ENCODE data around the gene POLE.

POLE gene

DNA sequence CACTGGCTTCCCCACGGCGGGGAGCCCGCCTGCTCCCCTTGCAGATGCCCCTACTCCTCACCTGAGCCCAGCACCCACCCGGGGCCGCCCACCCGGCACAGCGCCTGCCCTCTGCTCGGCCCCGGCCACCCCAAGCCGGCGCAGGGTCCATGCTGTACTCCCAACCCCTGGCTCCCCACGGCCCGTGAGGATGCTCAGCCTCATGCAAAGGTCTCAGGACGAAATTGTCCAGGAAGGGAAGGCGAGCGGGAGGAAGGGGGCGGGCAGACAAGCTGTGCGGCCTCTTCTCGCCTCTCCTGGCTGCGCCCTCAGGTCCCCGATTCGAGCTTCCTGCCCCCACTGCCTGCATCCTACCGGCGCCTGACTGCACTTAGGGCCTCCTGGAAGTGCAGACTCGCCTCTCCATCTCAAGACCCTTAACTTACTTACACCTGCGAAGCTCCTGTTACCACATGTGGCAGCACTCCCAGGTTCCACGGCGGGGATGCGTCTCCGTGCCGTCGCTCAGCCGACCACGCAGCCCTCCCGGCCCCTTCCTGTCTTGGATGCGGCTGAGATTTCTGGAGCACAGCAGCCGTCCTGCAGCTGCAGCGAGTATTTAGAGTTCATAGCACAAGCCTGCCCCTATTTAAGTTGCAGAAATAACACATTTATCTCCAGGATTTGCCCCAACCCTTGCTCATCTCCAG is 94.7 kb downstream of the POLE start (continued):
- TF ChIP-seq, protein P1, sequence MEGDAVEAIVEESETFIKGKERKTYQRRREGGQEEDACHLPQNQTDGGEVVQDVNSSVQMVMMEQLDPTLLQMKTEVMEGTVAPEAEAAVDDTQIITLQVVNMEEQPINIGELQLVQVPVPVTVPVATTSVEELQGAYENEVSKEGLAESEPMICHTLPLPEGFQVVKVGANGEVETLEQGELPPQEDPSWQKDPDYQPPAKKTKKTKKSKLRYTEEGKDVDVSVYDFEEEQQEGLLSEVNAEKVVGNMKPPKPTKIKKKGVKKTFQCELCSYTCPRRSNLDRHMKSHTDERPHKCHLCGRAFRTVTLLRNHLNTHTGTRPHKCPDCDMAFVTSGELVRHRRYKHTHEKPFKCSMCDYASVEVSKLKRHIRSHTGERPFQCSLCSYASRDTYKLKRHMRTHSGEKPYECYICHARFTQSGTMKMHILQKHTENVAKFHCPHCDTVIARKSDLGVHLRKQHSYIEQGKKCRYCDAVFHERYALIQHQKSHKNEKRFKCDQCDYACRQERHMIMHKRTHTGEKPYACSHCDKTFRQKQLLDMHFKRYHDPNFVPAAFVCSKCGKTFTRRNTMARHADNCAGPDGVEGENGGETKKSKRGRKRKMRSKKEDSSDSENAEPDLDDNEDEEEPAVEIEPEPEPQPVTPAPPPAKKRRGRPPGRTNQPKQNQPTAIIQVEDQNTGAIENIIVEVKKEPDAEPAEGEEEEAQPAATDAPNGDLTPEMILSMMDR (tag by site-specific recombination; IDR thresholded peaks at IDR 0.05): no peak
- TF ChIP-seq ZNF37A (tag by site-specific recombination; IDR thresholded peaks at IDR 0.05) (no peak), ZNF561 (tag by site-specific recombination; IDR thresholded peaks at IDR 0.05; ENCODE audit: borderline replicate concordance) (no peak), ZNF266 (tag by site-specific recombination; IDR thresholded peaks at IDR 0.05; ENCODE audit: low read depth) (no peak), ZBTB20 (tag by site-specific recombination; IDR thresholded peaks at IDR 0.05) (no peak), ZNF302 (tag by site-specific recombination; IDR thresholded peaks at IDR 0.05; ENCODE audit: low read depth) (no peak), ZNF157 (tag by site-specific recombination; IDR thresholded peaks at IDR 0.05) (no peak)

GRCh38 chr12:132591107-132591935 is 95.8 kb downstream of the POLE start:
- Histone ChIP-seq H3K36me3 (ENCODE audit: control insufficient read depth in 2 of 2, insufficient read depth in 1 of 2, low read length in 2 of 2) (no peaks in the 10 kb centered on the region), H3K4me1 (ENCODE audit: control insufficient read depth, insufficient read depth, low read length) (no peaks in the 10 kb centered on the region), H3K27ac (ENCODE audit: extremely low read depth, low read depth, low read length) (no peak overlapping the region), H3K9me3 (ENCODE audit: control insufficient read depth, insufficient read depth, low read depth, low read length) (no peaks in the 10 kb centered on the region), H3K4me3 (ENCODE audit: low read depth, low read length) (no peak overlapping the region)
- TF ChIP-seq ZNF354C (tag by site-specific recombination; IDR thresholded peaks at IDR 0.05; ENCODE audit: borderline replicate concordance, low read depth): no peak
- TF ChIP-seq ZNF558 (tag by site-specific recombination; IDR thresholded peaks at IDR 0.05): no peak
- TF ChIP-seq ZNF423 (tag by site-specific recombination; IDR thresholded peaks at IDR 0.05): no peak
- TF ChIP-seq RBAK (tag by site-specific recombination; IDR thresholded peaks at IDR 0.05): no peak
- TF ChIP-seq, protein P2, sequence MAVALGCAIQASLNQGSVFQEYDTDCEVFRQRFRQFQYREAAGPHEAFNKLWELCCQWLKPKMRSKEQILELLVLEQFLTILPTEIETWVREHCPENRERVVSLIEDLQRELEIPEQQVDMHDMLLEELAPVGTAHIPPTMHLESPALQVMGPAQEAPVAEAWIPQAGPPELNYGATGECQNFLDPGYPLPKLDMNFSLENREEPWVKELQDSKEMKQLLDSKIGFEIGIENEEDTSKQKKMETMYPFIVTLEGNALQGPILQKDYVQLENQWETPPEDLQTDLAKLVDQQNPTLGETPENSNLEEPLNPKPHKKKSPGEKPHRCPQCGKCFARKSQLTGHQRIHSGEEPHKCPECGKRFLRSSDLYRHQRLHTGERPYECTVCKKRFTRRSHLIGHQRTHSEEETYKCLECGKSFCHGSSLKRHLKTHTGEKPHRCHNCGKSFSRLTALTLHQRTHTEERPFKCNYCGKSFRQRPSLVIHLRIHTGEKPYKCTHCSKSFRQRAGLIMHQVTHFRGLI (tag by site-specific recombination; IDR thresholded peaks at IDR 0.05): no peak
- TF ChIP-seq ZNF510 (tag by site-specific recombination; IDR thresholded peaks at IDR 0.05; ENCODE audit: insufficient replicate concordance): no peak
- TF ChIP-seq KLF8 (tag by site-specific recombination; IDR thresholded peaks at IDR 0.05): no peak
- TF ChIP-seq ZNF521 (tag by site-specific recombination; IDR thresholded peaks at IDR 0.05): no peak
- no peak for TF ChIP-seq ZNF585B (tag by site-specific recombination; IDR thresholded peaks at IDR 0.05)
- TF ChIP-seq, protein P3, sequence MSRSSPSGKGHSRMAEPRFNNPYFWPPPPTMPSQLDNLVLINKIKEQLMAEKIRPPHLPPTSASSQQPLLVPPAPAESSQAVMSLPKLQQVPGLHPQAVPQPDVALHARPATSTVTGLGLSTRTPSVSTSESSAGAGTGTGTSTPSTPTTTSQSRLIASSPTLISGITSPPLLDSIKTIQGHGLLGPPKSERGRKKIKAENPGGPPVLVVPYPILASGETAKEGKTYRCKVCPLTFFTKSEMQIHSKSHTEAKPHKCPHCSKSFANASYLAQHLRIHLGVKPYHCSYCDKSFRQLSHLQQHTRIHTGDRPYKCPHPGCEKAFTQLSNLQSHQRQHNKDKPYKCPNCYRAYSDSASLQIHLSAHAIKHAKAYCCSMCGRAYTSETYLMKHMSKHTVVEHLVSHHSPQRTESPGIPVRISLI (tag by site-specific recombination; IDR thresholded peaks at IDR 0.05): no peak
- no peak for TF ChIP-seq KLF1 (tag by site-specific recombination; IDR thresholded peaks at IDR 0.05)
- TF ChIP-seq, protein P4, sequence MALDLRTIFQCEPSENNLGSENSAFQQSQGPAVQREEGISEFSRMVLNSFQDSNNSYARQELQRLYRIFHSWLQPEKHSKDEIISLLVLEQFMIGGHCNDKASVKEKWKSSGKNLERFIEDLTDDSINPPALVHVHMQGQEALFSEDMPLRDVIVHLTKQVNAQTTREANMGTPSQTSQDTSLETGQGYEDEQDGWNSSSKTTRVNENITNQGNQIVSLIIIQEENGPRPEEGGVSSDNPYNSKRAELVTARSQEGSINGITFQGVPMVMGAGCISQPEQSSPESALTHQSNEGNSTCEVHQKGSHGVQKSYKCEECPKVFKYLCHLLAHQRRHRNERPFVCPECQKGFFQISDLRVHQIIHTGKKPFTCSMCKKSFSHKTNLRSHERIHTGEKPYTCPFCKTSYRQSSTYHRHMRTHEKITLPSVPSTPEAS (tag by site-specific recombination; IDR thresholded peaks at IDR 0.05): no peak
- no peak for TF ChIP-seq ZBTB26 (tag by site-specific recombination; optimal IDR thresholded peaks at IDR 0.05)
- TF ChIP-seq ZNF670 (tag by site-specific recombination; IDR thresholded peaks at IDR 0.05; ENCODE audit: low read depth): no peak
- no peak for TF ChIP-seq ZNF48 (tag by site-specific recombination; IDR thresholded peaks at IDR 0.05)
- TF ChIP-seq, protein P5, sequence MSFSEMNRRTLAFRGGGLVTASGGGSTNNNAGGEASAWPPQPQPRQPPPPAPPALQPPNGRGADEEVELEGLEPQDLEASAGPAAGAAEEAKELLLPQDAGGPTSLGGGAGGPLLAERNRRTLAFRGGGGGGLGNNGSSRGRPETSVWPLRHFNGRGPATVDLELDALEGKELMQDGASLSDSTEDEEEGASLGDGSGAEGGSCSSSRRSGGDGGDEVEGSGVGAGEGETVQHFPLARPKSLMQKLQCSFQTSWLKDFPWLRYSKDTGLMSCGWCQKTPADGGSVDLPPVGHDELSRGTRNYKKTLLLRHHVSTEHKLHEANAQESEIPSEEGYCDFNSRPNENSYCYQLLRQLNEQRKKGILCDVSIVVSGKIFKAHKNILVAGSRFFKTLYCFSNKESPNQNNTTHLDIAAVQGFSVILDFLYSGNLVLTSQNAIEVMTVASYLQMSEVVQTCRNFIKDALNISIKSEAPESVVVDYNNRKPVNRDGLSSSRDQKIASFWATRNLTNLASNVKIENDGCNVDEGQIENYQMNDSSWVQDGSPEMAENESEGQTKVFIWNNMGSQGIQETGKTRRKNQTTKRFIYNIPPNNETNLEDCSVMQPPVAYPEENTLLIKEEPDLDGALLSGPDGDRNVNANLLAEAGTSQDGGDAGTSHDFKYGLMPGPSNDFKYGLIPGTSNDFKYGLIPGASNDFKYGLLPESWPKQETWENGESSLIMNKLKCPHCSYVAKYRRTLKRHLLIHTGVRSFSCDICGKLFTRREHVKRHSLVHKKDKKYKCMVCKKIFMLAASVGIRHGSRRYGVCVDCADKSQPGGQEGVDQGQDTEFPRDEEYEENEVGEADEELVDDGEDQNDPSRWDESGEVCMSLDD (tag by site-specific recombination; IDR thresholded peaks at IDR 0.05): no peak
- no peak for TF ChIP-seq ZBTB7A (tag by site-specific recombination; IDR thresholded peaks at IDR 0.05; ENCODE audit: low read depth)
- CTCF ChIA-PET: interaction anchor here (0.6 kb wide), 2 partner anchors 8 to 453 kb away, joined by 3 read pairs; no protein-coding TSS in a partner anchor
- POLR2A ChIA-PET: no interaction called here

Measured in HEK293 (cell line).